ENCODE data around the gene CAVIN3. TPM values are rescaled to one million over a fixed set of nuclear protein-coding genes. Genes with fewer than 3 reads are reported as not detected.

Gene CAVIN3
- total RNA-seq, 1 experiment from 2014 or later, result 11.2 TPM

DNA sequence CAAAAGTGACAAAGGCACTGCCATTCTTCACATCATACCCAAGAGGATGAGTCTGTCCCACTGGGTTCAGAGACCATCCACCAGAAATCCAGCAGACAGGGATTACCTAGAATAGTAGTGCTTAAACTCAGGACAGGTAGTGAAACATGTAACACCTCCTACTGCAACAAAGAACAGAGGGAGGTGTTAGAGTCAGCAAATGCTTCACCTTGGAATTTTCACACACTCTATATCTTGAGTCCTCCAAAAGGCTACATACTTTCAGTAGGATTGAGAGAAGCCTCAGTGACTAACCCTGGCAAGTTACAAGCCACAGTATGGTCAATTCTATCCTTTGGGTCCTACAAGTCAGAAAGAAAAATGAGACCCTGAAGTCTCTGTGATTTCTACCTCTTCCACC, 6.0 kb upstream of the CAVIN3 start:
- ChIA-PET POLR2A (no interaction called here), CTCF (interaction anchor here (1.4 kb wide), 1 partner anchor 37 kb away, joined by 4 read pairs; no protein-coding TSS in a partner anchor)
- H3K27ac Mint-ChIP-seq (ENCODE audit: unreplicated experiment), result no peak overlapping the region
- BruUV-seq (replicated peaks), result no TSS peak
- TF ChIP-seq, protein P1, sequence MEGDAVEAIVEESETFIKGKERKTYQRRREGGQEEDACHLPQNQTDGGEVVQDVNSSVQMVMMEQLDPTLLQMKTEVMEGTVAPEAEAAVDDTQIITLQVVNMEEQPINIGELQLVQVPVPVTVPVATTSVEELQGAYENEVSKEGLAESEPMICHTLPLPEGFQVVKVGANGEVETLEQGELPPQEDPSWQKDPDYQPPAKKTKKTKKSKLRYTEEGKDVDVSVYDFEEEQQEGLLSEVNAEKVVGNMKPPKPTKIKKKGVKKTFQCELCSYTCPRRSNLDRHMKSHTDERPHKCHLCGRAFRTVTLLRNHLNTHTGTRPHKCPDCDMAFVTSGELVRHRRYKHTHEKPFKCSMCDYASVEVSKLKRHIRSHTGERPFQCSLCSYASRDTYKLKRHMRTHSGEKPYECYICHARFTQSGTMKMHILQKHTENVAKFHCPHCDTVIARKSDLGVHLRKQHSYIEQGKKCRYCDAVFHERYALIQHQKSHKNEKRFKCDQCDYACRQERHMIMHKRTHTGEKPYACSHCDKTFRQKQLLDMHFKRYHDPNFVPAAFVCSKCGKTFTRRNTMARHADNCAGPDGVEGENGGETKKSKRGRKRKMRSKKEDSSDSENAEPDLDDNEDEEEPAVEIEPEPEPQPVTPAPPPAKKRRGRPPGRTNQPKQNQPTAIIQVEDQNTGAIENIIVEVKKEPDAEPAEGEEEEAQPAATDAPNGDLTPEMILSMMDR (IDR thresholded peaks at IDR 0.05; ENCODE audit: insufficient read depth in 1 of 2, low read depth in 1 of 2, low read length in 1 of 2, severe bottlenecking in 1 of 2, unreplicated experiment in 1 of 2), result no peak
- H3K36me3 Mint-ChIP-seq (ENCODE audit: insufficient read depth, unreplicated experiment), result peaks cover 2% of the 10 kb centered on the region
- peaks cover 9% of the 10 kb centered on the region; the same call in 1 of the 2 replicates for H3K4me1 ChIP-seq
- H3K4me1 Mint-ChIP-seq (ENCODE audit: low read depth, unreplicated experiment), result peaks cover 21% of the 10 kb centered on the region
- H3K9me3 Mint-ChIP-seq (ENCODE audit: unreplicated experiment), result no peaks in the 10 kb centered on the region
- intact Hi-C loops (cut with micrococcal nuclease; ENCODE audit: unreplicated experiment), result no loop called here
- DNase-seq, result no peak
- no peaks in the 10 kb centered on the region; the same call in 1 of the 2 replicates for H3K36me3 ChIP-seq (ENCODE audit: control insufficient read depth, insufficient read depth, low read length)
- H3K4me3 ChIP-seq (ENCODE audit: low read depth, low read length), result no peak overlapping the region
- no peaks in the 10 kb centered on the region for H3K27me3 ChIP-seq (replicated peaks; ENCODE audit: control insufficient read depth, insufficient read depth, low read length)
- no peaks in the 10 kb centered on the region for H3K27me3 Mint-ChIP-seq (ENCODE audit: insufficient read depth, unreplicated experiment)
- no peak overlapping the region for H3K4me3 Mint-ChIP-seq (ENCODE audit: unreplicated experiment)
- H3K9me3 ChIP-seq, result no peaks in the 10 kb centered on the region

GRCh38 chr11:6323291-6323905, 3.1 kb upstream of the CAVIN3 start:
- ChIA-PET POLR2A (interaction anchor here (0.6 kb wide), 1 partner anchor 85 kb away, joined by 3 read pairs; the partner anchor contains the start of gene CNGA4), CTCF (interaction anchor here (1.0 to 2.8 kb wide), 5 partner anchors 16 to 64 kb away, joined by 3 to 22 read pairs (median 7); no protein-coding TSS in a partner anchor)
- peaks cover 6% of the 10 kb centered on the region for H3K36me3 Mint-ChIP-seq (ENCODE audit: insufficient read depth, unreplicated experiment)
- DNase-seq, result peak; percentile 39 to 50
- TF ChIP-seq, protein P1 (IDR thresholded peaks at IDR 0.05; ENCODE audit: insufficient read depth in 1 of 2, low read depth in 1 of 2, low read length in 1 of 2, severe bottlenecking in 1 of 2, unreplicated experiment in 1 of 2), result no peak
- H3K4me1 Mint-ChIP-seq (ENCODE audit: low read depth, unreplicated experiment), result peaks cover 21% of the 10 kb centered on the region
- Histone ChIP-seq H3K4me1 (peaks cover 9% of the 10 kb centered on the region; the same call in 1 of the 2 replicates), H3K4me3 (ENCODE audit: low read depth, low read length) (no peak overlapping the region), H3K9me3 (no peaks in the 10 kb centered on the region), H3K36me3 (ENCODE audit: control insufficient read depth, insufficient read depth, low read length) (no peaks in the 10 kb centered on the region; the same call in 1 of the 2 replicates), H3K27me3 (replicated peaks; ENCODE audit: control insufficient read depth, insufficient read depth, low read length) (no peaks in the 10 kb centered on the region)
- peak overlapping the region; percentile 64 for H3K27ac Mint-ChIP-seq (ENCODE audit: unreplicated experiment)
- no TSS peak for BruUV-seq (replicated peaks)
- H3K4me3 Mint-ChIP-seq (ENCODE audit: unreplicated experiment), result peak overlapping the region; percentile 8
- no peaks in the 10 kb centered on the region for H3K27me3 Mint-ChIP-seq (ENCODE audit: insufficient read depth, unreplicated experiment)
- intact Hi-C loops (cut with micrococcal nuclease; ENCODE audit: unreplicated experiment), result loop anchor here (1.0 kb wide), 1 partner anchor 30 kb away; no protein-coding TSS in a partner anchor
- no peaks in the 10 kb centered on the region for H3K9me3 Mint-ChIP-seq (ENCODE audit: unreplicated experiment)

GRCh38 chr11:6321961-6322362, 1.7 kb upstream of the CAVIN3 start:
- Histone ChIP-seq H3K36me3 (ENCODE audit: control insufficient read depth, insufficient read depth, low read length) (no peaks in the 10 kb centered on the region), H3K4me1 (peaks cover 9% of the 10 kb centered on the region; the same call in 1 of the 2 replicates), H3K4me3 (ENCODE audit: low read depth, low read length) (no peak overlapping the region), H3K27me3 (replicated peaks; ENCODE audit: control insufficient read depth, insufficient read depth, low read length) (no peaks in the 10 kb centered on the region), H3K9me3 (no peaks in the 10 kb centered on the region)
- peaks cover 21% of the 10 kb centered on the region for H3K4me1 Mint-ChIP-seq (ENCODE audit: low read depth, unreplicated experiment)
- POLR2A ChIA-PET, result no interaction called here
- no peaks in the 10 kb centered on the region for H3K27me3 Mint-ChIP-seq (ENCODE audit: insufficient read depth, unreplicated experiment)
- CTCF ChIA-PET, result interaction anchor here (2.8 kb wide), 1 partner anchor 14 kb away, joined by 8 read pairs; no protein-coding TSS in a partner anchor
- H3K9me3 Mint-ChIP-seq (ENCODE audit: unreplicated experiment), result no peaks in the 10 kb centered on the region
- H3K27ac Mint-ChIP-seq (ENCODE audit: unreplicated experiment), result peak overlapping the region; percentile 68
- no TSS peak for BruUV-seq (replicated peaks)
- H3K36me3 Mint-ChIP-seq (ENCODE audit: insufficient read depth, unreplicated experiment), result peaks cover 6% of the 10 kb centered on the region
- H3K4me3 Mint-ChIP-seq (ENCODE audit: unreplicated experiment), result no peak overlapping the region
- TF ChIP-seq, protein P1 (IDR thresholded peaks at IDR 0.05; ENCODE audit: insufficient read depth in 1 of 2, low read depth in 1 of 2, low read length in 1 of 2, severe bottlenecking in 1 of 2, unreplicated experiment in 1 of 2), result no peak
- no peak for DNase-seq
- intact Hi-C loops (cut with micrococcal nuclease; ENCODE audit: unreplicated experiment), result no loop called here
